Thoracic aorta (tissue), 2 donors: ENCODE data around the gene AKR7A2. TPM values are rescaled to one million over a fixed set of nuclear protein-coding genes. Genes with fewer than 3 reads are reported as not detected.

Source experiments
- ATAC-seq: fragments of 150-250 bp; one replicate; pipeline ENCODE4 v1.8.0; 2017; ENCODE audit warnings: low read depth; ENCODE audit not compliant: insufficient number of reproducible peaks, low FRiP score
- DNase-seq: peaks from one replicate; pipeline ENCODE4 v3.0.0-alpha.2; 2020; ENCODE audit warnings: low spot score
- H3K27ac ChIP-seq, 2 donors: fragments of 200-600 bp; sonication (generic); 1 replicate in 1 of 2; 2 replicates in 1 of 2; pipeline ENCODE4 v1.5.1; 2016; ENCODE audit warnings: mild to moderate bottlenecking in 2 of 2, moderate library complexity in 2 of 2
- H3K27me3 ChIP-seq: fragments of 200-600 bp; sonication (generic); replicated peaks from 2 replicates; pipeline ENCODE4 v1.6.0; 2016; ENCODE audit warnings: mild to moderate bottlenecking; ENCODE audit not compliant: insufficient read depth
- H3K36me3 ChIP-seq: fragments of 200-600 bp; sonication (generic); one replicate; pipeline ENCODE4 v1.5.1; 2016
- H3K4me1 ChIP-seq, 2 donors: fragments of 200-600 bp; sonication (generic); 1 replicate in 1 of 2; 2 replicates in 1 of 2; pipeline versions ENCODE4 v1.5.1 to v1.6.0; 2016; ENCODE audit warnings: low read depth in 2 of 2, mild to moderate bottlenecking in 1 of 2; ENCODE audit not compliant: control insufficient read depth in 1 of 2
- H3K4me3 ChIP-seq: fragments of 200-600 bp; sonication (generic); 2 replicates; pipeline ENCODE4 v1.5.1; 2016; ENCODE audit warnings: mild to moderate bottlenecking
- H3K9me3 ChIP-seq: fragments of 200-600 bp; sonication (generic); 2 replicates; pipeline ENCODE4 v1.5.1; 2016
- CTCF ChIP-seq: fragments of 200-600 bp; sonication (generic); IDR thresholded peaks from one replicate; pipeline ENCODE4 v1.5.1; 2019; ENCODE audit warnings: antibody characterized with exemption
- total RNA-seq, 2 donors: library from RNA; depleted of rRNA; stranded (reverse); fragments of >200 nt; gene quantifications; one replicate each; pipeline versions ENCODE4 v1.1.0 to v1.2.3, GENCODE V29; 2016

AKR7A2 gene
- total RNA-seq, 2 donors from 2014 or later, result 67.1 to 71.5 TPM

- Histone ChIP-seq H3K36me3 (peaks cover 32% of the 10 kb centered on the region), H3K27ac (no peak overlapping the region), H3K27me3 (no peaks in the 10 kb centered on the region), H3K4me3 (no peak overlapping the region), H3K9me3 (no peaks in the 10 kb centered on the region), H3K4me1 (peaks cover 0 to 24% of the 10 kb centered on the region in 2 donors)
- no peak for DNase-seq
- no peak for ATAC-seq
- TF ChIP-seq CTCF, result no peak
Observed at GRCh38 chr1:19358710-19359109, 46.8 kb upstream of the AKR7A2 start.

DNA sequence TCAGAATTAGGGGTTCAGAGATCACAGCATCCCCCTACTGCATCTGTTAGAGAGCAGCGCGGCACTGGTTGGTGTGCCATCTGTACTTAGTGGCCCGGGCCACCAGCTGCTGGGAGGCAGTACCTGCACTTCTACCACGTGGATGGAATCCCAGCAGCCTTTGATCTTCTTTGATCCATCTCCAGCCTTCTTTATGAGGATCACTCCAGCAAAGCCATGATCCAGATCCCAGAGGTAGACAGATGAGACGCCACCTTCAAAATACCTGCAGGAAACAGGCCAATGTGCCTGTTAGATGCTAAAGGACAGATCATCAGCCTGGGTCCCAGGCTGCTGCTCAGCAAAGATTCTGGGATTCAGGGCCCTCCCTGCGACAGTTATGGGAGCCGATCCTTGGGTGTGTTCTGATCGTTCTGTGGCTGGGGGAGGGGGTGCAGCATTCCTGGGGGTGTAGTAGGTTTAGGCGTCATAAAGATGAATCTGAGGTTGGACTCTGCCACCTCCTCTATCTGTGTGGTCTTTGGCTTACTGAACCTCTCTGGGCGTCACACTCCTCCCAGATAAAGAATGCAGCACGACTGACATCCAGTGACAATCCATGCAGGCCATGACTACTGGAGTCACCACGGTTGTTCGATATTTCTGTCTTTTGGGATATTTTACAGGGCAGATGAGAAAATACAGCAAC is 45.5 kb upstream of the AKR7A2 start:
- no peak for TF ChIP-seq CTCF
- H3K27ac ChIP-seq, result no peak overlapping the region
- H3K27me3 ChIP-seq, result no peaks in the 10 kb centered on the region
- no peak for DNase-seq
- peaks cover 0 to 24% of the 10 kb centered on the region in 2 donors for H3K4me1 ChIP-seq
- no peaks in the 10 kb centered on the region for H3K9me3 ChIP-seq
- no peak for ATAC-seq
- H3K4me3 ChIP-seq, result no peak overlapping the region
- peaks cover 40% of the 10 kb centered on the region for H3K36me3 ChIP-seq

- DNase-seq (no peak), ATAC-seq (no peak)
- H3K36me3 ChIP-seq, result peaks cover 49% of the 10 kb centered on the region
- no peaks in the 10 kb centered on the region for H3K9me3 ChIP-seq
- no peak for TF ChIP-seq CTCF
- no peak overlapping the region for H3K27ac ChIP-seq
- peaks cover 0 to 19% of the 10 kb centered on the region in 2 donors for H3K4me1 ChIP-seq
- H3K27me3 ChIP-seq, result no peaks in the 10 kb centered on the region
- no peak overlapping the region for H3K4me3 ChIP-seq
Observed at GRCh38 chr1:19356266-19356665, 44.3 kb upstream of the AKR7A2 start.

DNA sequence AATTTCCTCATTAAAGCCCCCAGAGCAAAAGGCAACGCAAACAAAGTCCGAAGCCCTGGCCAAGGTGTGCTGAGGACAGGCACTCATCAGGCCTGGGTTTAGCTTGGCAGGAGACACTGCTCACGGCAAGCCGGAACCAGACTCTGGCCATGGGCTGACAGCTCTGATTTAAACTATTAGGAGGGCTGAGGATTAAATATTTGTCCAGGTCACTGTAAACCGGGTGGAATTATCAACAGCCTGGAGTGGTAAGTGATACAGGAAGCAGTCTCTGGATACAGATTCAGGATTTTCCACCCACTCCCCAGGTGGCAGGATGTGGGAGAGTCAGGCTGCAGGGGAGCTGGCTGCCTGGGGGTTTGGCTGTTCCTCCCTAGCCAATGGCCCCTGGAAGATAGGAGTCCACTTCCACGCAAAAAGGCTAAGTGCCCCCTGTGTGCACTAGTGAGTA is 42.6 kb upstream of the AKR7A2 start:
- Histone ChIP-seq H3K9me3 (no peaks in the 10 kb centered on the region), H3K4me3 (no peak overlapping the region), H3K4me1 (peaks cover 0 to 2% of the 10 kb centered on the region in 2 donors), H3K27ac (no peak overlapping the region), H3K36me3 (peaks cover 58% of the 10 kb centered on the region), H3K27me3 (no peaks in the 10 kb centered on the region)
- ATAC-seq (no peak), DNase-seq (no peak)
- TF ChIP-seq CTCF, result no peak

DNA sequence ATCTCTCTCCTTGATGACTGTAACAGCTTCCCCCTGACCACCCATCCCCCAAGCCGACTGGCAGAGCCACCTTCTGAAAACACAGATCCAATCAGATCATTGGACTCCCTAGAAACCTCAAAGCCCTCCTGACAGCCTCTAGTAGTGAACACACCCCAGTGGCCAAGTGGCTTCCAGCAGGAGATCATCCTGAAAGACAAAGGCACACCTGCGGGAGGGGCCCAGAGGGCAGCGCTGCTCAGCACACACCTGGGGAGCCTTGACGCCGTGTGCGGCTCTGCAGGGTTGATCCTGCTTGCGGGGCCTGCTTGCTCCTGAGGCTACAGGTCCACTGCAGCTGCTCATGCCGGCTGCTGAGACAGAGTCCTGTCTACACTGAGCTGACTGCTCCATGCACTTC is 41.7 kb upstream of the AKR7A2 start:
- Histone ChIP-seq H3K27ac (no peak overlapping the region), H3K36me3 (peaks cover 66% of the 10 kb centered on the region), H3K9me3 (no peaks in the 10 kb centered on the region), H3K27me3 (no peaks in the 10 kb centered on the region), H3K4me1 (no peaks in the 10 kb centered on the region), H3K4me3 (no peak overlapping the region)
- no peak for ATAC-seq
- no peak for DNase-seq
- TF ChIP-seq CTCF, result no peak
